Kidney (tissue), 14 donors: Measurements from ENCODE around the gene SNAPC4. TPM values are rescaled to one million over a fixed set of nuclear protein-coding genes. Genes with fewer than 3 reads are reported as not detected.

Experiments
- DNase-seq, 5 donors: peaks; one replicate each; pipeline ENCODE4 v3.0.0-alpha.2; 2013 to 2020
- FAIRE-seq: peaks from 2 replicates; lab custom pipeline; 2012; peaks lifted over from hg19 to GRCh38; lab: Jason Lieb, UNC
- H3K27ac ChIP-seq, 2 donors: one replicate each; pipeline ENCODE4 v1.7.0; 2013; ENCODE audit warnings: low read depth in 2 of 2, low read length in 2 of 2, inconsistent platforms in 1 of 2
- H3K27me3 ChIP-seq: one replicate; pipeline ENCODE4 v1.7.1; 2013; ENCODE audit warnings: low read length, inconsistent platforms; ENCODE audit not compliant: control insufficient read depth, insufficient read depth
- H3K36me3 ChIP-seq, 3 donors: one replicate each; pipeline versions ENCODE4 v1.7.0 to v1.7.1; 2013; ENCODE audit warnings: low read length in 3 of 3, control low read depth in 1 of 3, inconsistent platforms in 1 of 3; ENCODE audit not compliant: insufficient read depth in 3 of 3, control insufficient read depth in 2 of 3
- H3K4me1 ChIP-seq, 3 donors: one replicate each; pipeline versions ENCODE4 v1.7.0 to v1.7.1; 2013; ENCODE audit warnings: low read length in 3 of 3, inconsistent platforms in 1 of 3, low read depth in 1 of 3; ENCODE audit not compliant: control insufficient read depth in 2 of 3, insufficient read depth in 2 of 3
- H3K4me3 ChIP-seq, 3 donors: one replicate each; pipeline versions ENCODE4 v1.7.0 to v1.8.1; 2013; ENCODE audit warnings: low read length in 3 of 3, control low read depth in 1 of 3, inconsistent platforms in 1 of 3
- H3K9ac ChIP-seq, 3 donors: one replicate each; pipeline versions ENCODE4 v1.7.0 to v1.7.1; 2013; ENCODE audit warnings: low read length in 3 of 3, control low read depth in 1 of 3, inconsistent platforms in 1 of 3
- H3K9me3 ChIP-seq, 3 donors: one replicate each; pipeline versions ENCODE4 v1.7.0 to v1.7.1; 2013; ENCODE audit warnings: low read length in 3 of 3, control low read depth in 1 of 3, inconsistent platforms in 1 of 3; ENCODE audit not compliant: control insufficient read depth in 2 of 3, insufficient read depth in 1 of 3
- intact Hi-C: fragments of 100-400 bp; cut with DNase I; formaldehyde crosslinking; loops from one replicate; pipeline ENCODE4 v1.11.1; 2022
- polyA plus RNA-seq: library from polyadenylated mRNA; stranded (reverse); fragments of 350-450 nt; fragmentation: Illumina TruSeq; extraction: RNeasy Lipid Tissue Mini Kit (QIAGEN cat#74804); gene quantifications from one replicate; pipeline ENCODE4 v1.2.3, GENCODE V29; 2014; ENCODE audit warnings: low read depth, low replicate concordance; ENCODE audit not compliant: insufficient read depth
- total RNA-seq: library from RNA; stranded (reverse); fragmentation: NEBNext Ultra II Directional; extraction: Animal tissue kit (Norgen Biotek cat#: 25700); gene quantifications from one replicate; pipeline ENCODE4 v1.2.1, GENCODE V29; 2021
- TF ChIP-seq, protein P1 (sequence below): IDR thresholded peaks from 3 replicates; pipeline ENCODE4 v1.5.1; 2012; ENCODE audit warnings: mild to moderate bottlenecking, moderate library complexity, borderline replicate concordance; ENCODE audit not compliant: insufficient read depth; ENCODE audit errors: extremely low read depth
- donor health status: control.
- donor health status: control.
- donor health status: control.
- donor health status: control.
- donor health status: control.
- donor health status: DM: yes; HTN: yes; CAD: no.
- donor health status: Normal renal cell carcinoma (clear cell type).

The SNAPC4 gene
- total and polyA plus RNA-seq, 2 donors from 2014 or later: 3.2 to 11.0 TPM

DNA sequence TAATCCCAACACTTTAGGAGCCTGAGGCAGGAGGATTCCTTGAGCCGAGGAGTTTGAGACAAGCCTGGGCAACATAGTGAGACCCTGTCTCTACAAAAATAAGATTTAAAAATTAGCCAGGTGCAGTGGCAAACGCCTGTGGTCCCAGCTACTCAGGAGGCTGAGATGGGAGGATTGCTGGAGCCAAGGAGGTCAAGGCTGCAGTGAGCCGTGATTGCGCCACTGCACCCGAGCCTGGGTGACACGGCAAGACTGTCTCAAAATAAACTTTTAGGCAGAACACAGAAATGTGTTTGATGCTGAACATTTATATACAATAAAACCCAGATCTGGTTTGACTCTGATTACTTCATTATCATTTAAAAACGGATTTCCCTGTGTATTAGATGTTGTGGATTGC is 5.5 kb upstream of the SNAPC4 start:
- FAIRE-seq: no peak

DNA sequence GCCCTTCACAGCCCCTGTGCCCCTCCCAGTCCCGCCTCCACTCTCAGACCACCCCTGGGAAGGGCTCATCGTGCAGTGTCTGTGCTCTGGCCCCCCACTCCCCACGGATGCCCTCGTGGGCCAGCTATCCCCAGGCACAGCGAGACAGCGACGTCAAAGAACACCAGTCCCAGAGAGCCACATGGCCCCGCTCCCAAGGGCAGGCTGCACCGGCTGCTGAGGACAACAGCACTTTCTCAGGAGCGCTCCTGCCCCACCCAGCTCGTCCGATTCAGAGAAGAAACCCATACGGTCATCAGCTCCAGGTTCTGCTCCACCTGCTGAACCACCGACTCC is 4.8 kb upstream of the SNAPC4 start:
- intact Hi-C loops: no loop called here
- Histone ChIP-seq H3K27me3 (no peaks in the 10 kb centered on the region), H3K27ac (no peak overlapping the region), H3K4me3 (no peak overlapping the region), H3K4me1 (peaks cover 0 to 9% (median 0%) of the 10 kb centered on the region in 3 donors), H3K9ac (no peak overlapping the region), H3K36me3 (peaks cover 0 to 10% (median 8%) of the 10 kb centered on the region in 3 donors), H3K9me3 (no peaks in the 10 kb centered on the region)
- TF ChIP-seq, protein P1, sequence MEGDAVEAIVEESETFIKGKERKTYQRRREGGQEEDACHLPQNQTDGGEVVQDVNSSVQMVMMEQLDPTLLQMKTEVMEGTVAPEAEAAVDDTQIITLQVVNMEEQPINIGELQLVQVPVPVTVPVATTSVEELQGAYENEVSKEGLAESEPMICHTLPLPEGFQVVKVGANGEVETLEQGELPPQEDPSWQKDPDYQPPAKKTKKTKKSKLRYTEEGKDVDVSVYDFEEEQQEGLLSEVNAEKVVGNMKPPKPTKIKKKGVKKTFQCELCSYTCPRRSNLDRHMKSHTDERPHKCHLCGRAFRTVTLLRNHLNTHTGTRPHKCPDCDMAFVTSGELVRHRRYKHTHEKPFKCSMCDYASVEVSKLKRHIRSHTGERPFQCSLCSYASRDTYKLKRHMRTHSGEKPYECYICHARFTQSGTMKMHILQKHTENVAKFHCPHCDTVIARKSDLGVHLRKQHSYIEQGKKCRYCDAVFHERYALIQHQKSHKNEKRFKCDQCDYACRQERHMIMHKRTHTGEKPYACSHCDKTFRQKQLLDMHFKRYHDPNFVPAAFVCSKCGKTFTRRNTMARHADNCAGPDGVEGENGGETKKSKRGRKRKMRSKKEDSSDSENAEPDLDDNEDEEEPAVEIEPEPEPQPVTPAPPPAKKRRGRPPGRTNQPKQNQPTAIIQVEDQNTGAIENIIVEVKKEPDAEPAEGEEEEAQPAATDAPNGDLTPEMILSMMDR: no peak
- no peak for FAIRE-seq
- DNase-seq: no peak

More for the DNA sequence above, 5.5 kb upstream of the SNAPC4 start:
- H3K4me1 ChIP-seq: peaks cover 0 to 8% (median 0%) of the 10 kb centered on the region in 3 donors
- H3K9ac ChIP-seq: no peak overlapping the region
- H3K9me3 ChIP-seq: no peaks in the 10 kb centered on the region
- intact Hi-C loops: no loop called here
- DNase-seq: no peak
- no peak overlapping the region for H3K27ac ChIP-seq
- no peaks in the 10 kb centered on the region for H3K27me3 ChIP-seq
- H3K36me3 ChIP-seq: peaks cover 0 to 10% (median 8%) of the 10 kb centered on the region in 3 donors
- TF ChIP-seq, protein P1: no peak
- H3K4me3 ChIP-seq: no peak overlapping the region

DNA sequence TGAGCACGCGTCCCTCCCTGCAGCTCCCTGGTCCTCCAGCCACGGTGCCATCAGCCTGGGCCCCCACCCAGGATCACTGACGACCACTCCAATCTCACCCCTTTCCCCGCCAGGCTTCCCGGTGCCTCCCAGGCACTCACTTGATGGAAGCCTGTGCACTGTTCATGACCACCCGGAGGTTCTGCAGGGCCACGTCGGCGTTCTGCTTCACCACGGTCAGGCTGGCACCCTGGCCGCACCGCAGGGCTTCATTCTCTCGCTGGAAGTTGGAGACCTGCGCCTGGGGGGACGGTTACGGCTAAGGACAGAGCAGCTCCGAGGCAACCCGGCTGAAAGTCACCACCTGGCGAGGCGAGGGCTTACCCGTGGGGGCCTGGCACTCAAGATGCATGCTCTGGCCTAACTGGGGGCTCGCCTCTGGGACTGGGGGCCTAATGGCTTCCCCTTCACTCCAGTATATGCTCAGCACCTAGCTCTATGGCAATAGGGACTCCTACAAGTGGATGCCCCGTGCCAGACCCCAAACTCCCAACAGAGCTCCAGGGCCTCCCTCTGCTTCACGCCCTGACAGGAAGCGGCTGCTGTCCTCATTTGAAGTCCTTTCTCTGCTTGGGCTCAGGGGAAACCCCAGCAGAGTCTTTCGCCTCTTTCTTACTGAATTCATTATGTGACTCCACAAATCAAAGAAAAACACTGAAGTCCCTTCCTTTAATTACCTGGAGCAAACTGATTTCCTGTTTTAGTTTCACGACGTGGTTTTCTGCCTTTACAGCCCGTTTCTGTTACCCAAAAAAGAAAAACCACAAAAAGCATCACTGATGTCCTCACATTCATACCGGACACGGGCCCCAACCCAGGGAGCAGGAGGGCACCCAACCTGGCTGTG is 4.2 kb upstream of the SNAPC4 start:
- Histone ChIP-seq H3K27me3 (no peaks in the 10 kb centered on the region), H3K36me3 (peaks cover 0 to 10% (median 8%) of the 10 kb centered on the region in 3 donors), H3K4me3 (no peak overlapping the region), H3K4me1 (peaks cover 0 to 9% (median 0%) of the 10 kb centered on the region in 3 donors), H3K27ac (no peak overlapping the region), H3K9me3 (no peaks in the 10 kb centered on the region), H3K9ac (no peak overlapping the region)
- DNase-seq: no peak
- FAIRE-seq: no peak
- TF ChIP-seq, protein P1: no peak
- intact Hi-C loops: no loop called here
